GM21381 (cell line): ENCODE results near the gene MYG1.

ENCODE experiments used
- ATAC-seq: cut with Tn5 transposase; IDR thresholded peaks from one replicate; pipeline ENCODE4 v1.9.1; 2021; ENCODE audit warnings: mild to moderate bottlenecking, moderate library complexity; ENCODE audit not compliant: unreplicated experiment

Gene MYG1, protein sequence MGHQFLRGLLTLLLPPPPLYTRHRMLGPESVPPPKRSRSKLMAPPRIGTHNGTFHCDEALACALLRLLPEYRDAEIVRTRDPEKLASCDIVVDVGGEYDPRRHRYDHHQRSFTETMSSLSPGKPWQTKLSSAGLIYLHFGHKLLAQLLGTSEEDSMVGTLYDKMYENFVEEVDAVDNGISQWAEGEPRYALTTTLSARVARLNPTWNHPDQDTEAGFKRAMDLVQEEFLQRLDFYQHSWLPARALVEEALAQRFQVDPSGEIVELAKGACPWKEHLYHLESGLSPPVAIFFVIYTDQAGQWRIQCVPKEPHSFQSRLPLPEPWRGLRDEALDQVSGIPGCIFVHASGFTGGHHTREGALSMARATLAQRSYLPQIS

DNA sequence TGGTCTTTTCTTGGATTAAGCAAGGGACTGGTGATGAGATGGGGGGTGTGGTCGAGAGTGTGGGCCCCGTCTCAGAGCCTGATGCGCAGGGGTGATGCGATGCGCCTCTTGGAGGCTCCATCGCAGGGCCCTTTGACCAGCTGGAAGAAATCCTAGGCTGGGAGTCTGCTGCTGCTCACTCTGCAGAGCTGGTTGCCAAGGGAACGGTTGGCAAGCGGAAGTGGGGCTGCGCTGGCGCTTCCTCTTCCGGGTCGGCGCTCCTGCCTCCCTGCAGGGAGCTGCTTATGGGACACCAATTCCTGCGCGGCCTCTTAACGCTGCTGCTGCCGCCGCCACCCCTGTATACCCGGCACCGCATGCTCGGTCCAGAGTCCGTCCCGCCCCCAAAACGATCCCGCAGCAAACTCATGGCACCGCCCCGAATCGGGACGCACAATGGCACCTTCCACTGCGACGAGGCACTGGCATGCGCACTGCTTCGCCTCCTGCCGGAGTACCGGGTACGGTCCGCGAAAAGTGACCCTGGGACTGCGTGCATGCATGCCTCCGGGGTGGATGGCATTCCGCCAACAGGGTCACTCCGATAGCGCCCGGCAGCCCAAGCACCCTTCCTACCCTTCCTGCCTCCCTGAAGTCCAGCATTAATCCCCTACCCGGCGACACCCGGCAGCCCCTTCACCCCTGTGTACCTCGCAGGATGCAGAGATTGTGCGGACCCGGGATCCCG lies at the start of gene MYG1:
Gene MYG1 (plus strand): TSS at position 242 of the 727 bp plus-strand sequence. CDS start 43 bp downstream, at position 285.
- peak; percentile 70 for ATAC-seq

DNA sequence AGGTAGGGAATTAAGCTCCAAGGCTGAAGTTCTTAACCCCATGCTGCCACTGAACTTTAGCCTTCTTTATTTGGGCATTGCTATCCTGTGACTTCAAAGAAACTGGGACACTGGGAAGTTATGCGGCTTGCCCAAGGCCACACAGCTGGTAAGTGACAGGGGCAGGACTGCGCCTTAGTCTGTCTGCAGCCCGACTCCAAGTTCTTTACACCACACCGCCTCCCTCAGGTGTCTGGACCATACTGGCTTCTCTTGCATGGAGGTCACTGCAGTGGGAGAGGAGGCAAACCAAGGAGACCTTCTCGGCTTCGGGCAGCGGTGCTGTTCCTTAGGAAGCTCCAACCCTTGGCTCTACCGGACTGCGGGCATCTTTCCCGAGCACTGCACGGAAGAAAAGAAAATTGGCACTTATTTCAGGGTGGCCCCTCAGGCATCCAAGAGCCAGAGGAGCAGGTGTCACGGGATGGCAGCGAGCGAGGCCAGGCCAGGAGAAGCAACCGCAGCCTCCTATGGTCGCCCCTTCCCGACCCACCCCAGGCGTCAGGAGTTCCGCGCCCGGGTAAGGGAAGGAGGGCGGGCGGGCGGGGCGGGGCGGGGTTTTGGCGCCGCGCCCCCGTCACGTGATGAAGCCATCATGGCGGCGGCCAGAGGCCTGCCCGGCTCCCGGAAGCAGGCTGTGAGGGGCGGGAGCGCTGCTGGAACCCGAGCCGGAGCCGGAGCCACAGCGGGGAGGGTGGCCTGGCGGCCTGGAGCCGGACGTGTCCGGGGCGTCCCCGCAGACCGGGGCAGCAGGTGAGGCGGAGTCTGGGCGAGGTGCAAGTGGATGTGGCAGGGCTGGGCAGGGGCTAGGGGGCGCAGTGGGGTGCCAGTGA lies 47.8 kb upstream of the MYG1 start:
- peak; percentile 82 for ATAC-seq

DNA sequence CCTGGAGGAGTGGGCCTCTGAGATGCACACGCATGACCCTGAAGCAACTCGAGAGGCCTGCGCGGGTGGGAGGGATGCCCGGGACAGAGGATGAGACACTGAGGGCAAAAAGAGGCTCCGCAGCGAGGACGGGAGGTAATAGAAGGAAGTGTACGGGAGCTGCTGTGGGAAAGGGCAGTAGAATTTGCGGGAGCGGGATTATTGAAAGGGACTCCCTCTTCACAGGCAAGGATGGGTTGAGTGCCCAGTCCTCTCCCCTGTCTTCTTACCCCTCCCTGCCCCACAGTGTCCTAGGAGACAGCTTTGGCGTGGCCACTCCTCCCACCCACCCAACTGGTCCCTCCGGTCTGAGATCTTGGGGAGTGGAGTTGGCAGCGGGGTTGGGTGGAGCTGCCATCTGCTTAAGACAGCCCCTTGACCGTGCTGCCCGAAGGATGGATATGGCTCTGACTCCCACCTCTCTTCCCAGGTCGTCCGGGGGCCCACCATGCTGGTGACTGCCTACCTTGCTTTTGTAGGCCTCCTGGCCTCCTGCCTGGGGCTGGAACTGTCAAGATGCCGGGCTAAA lies 47.1 kb upstream of the MYG1 start:
- peak; percentile 4 for ATAC-seq

DNA sequence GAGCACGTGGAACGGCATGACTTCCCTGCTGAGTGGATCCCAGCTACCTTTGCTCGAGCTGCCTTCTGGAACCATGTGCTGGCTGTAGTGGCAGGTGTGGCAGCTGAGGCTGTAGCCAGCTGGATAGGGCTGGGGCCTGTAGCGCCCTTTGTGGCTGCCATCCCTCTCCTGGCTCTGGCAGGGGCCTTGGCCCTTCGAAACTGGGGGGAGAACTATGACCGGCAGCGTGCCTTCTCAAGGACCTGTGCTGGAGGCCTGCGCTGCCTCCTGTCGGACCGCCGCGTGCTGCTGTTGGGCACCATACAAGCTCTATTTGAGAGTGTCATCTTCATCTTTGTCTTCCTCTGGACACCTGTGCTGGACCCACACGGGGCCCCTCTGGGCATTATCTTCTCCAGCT lies 46.2 kb upstream of the MYG1 start:
- ATAC-seq = no peak

DNA sequence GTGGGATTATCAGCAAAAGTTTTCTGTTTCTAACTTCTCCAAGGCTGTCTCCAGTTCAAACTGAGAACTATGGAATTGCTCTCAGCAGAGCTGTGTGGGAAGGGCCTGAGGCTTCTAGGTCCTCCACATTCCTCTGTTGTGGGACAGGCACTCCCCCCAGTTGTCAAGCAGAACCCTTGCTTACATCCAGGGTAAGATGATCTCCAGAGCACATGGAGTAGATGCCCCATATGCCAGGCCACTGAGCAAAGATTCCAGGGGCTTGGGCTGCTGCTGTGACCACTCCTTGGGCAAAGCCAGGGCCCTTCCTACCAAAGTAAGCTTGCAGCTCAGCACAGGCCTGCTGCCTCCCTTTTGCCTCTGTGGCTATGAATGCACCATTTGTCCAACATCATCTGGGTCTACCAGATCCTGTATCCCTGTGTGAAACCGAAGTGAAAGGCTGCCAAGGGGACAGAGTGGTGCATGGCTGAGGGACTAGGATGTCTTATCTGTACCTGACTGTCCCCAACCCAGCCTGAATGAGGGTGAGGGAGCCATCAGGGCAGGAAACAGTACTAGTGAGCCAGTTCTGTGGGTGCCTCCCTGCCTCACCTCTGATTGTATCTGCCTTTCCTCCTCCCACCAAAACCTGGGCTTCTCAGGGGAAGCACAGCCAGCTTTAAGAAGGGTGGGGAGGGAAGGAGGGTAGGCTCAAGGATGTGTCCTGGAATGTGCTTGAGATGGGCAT lies 44.5 kb upstream of the MYG1 start:
- no peak for ATAC-seq

DNA sequence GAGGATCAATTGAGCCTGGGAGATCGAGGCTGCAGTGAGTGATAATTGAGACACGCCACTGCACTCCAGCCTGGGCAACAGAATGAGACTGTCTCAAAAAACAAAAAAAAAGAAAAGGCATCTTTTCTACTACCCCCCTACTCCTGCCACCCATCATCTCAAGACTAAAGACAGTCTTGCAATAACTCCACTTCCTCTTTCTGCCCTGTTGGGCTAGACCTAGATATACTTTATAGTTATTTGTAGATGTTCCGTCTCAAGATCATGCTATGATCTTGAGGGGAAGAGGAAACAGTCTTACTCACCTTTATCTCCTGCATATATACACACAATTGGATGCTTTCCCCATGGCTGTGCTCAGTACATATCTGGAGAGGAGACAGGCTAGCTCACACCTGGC lies 43.5 kb upstream of the MYG1 start:
- no peak for ATAC-seq

DNA sequence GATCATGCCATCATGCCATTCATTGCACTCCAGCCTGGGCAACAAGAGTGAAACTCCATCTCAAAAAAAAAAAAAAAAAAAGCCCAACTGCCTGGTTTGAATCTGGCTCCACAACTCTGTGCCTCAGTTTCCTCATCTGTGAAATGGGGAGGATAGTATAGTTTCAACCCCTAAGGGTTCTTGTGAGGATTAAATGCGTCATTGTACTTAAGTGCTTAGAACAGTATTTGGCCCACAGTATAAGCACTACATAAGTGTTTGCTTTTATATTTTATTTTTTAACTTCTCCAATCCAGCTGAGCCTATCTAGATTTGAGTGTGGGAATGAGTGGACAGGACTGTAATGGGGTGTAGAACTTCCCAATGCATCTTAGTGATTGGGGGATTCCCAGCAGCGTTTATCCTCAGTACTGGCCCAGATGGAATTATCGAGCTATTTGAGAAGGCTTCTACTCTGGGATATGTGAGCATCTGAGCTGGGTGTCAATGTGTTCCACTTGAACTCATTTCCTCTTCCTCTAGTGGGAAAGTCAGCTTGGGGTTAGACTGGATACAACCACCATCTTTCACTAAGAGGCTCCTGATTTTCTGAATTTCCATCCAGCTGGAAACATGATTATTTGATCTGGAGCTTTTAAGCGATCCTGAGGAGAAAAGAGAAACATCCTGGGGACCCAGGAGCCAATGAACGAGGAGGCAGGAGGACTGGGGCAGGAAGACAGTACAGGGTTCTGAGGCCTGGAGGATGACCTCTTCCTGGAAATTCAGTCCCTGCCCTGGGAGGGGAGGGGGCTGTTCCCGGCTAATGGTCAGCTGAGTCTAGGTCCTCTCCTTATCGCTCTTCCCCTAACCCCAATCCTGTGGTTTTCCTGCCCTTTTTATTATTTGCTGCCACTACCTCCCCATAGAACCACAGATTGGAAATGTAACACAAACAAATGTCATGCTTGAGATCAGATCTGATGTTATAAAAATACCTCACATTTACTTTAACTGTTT lies 40.7 kb upstream of the MYG1 start:
- no peak for ATAC-seq

DNA sequence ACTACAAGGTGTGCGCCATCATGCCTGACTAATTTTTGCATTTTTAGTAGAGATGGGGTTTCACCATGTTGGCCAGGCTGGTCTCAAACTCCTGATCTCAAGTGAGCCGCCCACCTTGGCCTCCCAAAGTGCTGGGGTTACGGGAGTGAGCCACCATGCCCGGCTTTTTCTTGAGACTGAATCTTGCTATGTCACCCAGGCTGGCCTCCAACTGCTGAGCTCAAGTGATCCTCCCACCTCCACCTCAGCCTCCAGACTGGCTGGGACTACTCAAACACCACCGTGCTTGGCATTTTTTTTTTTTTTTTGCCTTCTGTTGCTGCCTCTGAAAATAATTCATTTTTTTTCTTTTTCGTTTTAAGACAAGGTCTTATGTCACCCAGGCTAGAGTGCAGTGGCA lies 39.6 kb upstream of the MYG1 start:
- ATAC-seq = no peak

DNA sequence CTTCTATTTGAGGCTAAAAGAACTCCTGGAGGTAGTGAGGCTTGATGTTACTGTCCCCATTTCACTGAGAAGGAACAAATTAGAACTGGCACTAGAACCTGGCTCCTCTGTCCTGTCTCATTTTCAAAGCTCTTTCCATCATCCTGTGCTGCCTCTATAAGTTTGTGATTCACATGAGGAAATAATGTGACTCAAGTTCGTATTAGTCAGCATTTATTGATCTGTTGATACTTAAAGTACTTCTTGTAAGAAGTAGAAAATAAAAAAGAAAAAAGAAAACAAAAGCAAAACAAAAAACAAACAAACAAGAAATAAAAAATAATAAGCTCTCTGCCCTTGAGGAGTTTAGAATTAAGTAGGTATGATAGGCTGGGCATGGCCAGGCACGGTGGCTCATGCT lies 33.7 kb upstream of the MYG1 start:
- no peak for ATAC-seq

DNA sequence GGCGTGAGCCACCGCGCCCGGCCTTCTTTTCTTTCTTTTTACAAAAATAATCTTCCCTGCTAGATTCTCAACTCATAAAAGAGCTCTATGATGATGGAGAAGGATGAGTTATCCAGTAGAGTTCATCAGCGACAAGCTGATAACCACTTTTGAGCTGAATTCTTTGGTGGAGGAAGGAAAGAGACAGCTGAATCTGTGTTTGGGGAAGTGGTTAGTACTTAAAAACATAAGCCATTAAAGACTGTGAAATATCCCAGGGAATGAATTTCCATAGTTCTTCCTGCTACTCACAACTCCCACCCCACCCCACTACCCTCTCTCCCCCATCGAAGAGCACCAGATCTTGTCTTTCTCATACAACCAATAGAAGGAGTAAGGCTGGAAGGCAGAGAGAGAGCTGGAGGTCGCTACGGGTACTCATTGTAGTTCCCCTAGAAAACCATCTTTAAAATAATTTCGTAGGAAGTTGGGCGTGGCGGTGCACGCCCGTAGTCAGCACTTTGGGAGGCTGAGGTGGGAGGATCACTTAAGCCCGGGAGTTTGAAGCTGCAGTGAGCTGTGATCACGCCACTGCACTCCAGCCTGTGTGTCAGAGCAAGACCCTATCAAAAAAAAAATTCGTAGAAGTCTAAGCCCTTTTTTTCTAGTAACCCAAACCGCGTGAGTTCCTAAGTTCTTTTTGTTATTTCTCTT lies 32.0 kb upstream of the MYG1 start:
- no peak for ATAC-seq

DNA sequence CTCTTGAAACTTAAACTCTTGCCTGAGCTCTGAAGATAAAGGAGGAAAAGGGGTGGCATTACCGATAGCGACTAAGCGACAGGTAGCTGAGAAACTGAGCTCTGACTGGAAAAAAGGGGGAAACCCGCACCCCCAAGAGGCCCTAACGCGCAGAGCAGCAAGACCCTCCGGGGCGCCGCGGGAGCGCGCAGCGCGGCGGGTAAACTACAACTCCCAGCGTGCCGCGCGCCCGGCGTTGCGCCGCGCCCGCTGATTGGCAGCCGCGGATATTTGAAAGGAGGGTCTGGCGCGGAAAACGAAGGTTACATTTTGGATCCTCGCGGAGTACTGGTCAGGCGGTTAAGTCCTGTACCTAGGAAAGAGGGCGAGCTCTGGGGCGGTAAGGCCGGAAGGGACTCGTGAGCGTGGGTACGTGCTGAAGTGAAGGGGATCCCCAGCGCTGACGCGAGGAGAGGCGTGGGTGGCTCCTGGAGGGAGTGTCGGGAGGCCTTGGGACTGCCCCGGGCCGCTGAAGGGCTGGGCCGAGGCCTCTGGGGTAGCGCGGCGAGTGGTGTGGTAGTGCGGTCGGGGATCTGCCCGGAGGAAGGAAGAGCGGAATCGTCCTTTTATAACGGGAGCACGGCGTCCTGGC lies 31.4 kb upstream of the MYG1 start, which contains the start of gene ESPL1:
Gene ESPL1 (plus strand): TSS at position 301 of the 631 bp plus-strand sequence. CDS start 468 bp downstream, outside the sequence.
- peak; percentile 83 for ATAC-seq

DNA sequence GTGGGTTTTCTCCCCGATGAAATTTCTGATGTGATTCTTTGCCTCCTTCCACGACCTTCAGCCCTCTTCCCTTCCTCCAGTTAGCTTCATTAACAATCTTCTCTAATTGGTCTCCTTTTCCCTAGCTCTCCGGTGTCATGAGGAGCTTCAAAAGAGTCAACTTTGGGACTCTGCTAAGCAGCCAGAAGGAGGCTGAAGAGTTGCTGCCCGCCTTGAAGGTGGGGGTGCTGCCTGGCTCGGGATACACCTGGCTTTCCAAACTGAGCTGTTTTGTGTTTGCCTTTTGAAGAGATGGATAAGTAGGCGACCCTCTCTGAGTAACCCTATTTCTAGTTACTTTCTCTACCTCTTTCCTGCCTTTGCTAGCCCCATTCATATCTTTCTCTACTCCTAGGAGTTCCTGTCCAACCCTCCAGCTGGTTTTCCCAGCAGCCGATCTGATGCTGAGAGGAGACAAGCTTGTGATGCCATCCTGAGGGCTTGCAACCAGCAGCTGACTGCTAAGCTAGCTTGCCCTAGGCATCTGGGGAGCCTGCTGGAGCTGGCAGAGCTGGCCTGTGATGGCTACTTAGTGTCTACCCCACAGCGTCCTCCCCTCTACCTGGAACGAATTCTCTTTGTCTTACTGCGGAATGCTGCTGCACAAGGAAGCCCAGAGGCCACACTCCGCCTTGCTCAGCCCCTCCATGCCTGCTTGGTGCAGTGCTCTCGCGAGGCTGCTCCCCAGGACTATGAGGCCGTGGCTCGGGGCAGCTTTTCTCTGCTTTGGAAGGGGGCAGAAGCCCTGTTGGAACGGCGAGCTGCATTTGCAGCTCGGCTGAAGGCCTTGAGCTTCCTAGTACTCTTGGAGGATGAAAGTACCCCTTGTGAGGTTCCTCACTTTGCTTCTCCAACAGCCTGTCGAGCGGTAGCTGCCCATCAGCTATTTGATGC lies 30.6 kb upstream of the MYG1 start:
- ATAC-seq = no peak

DNA sequence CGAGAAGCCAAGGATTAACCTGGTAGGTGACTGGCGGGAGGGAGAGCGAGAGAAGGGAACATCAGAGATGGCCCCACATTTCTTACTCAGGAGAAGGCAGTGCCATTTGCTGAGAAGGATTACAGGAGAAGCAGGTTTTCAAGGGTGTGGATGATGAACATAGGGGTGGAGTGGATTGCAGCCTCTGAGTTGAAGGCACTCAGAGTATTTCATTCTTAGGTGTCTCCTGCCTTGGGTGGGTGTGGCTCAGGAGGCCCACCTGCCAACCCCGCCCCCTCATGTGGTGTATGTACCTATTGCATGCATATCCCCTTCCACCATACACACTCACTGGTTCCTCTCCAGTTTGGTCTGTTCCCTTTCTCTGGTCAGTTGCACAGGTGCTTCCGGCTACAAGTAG lies 25.1 kb upstream of the MYG1 start:
- no peak for ATAC-seq

DNA sequence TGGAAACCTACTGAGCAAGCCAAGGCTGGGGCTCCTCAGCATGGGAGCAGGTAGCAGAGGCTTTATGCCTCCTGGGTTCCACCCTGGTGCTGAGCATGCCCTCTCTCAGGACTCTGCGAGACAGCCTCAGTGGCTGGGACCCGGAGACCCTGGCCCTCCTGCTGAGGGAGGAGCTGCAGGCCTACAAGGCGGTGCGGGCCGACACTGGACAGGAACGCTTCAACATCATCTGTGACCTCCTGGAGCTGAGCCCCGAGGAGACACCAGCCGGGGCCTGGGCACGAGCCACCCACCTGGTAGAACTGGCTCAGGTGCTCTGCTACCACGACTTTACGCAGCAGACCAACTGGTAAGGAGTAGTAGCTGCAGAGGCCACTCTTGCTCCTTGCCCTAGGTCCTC lies 23.0 kb upstream of the MYG1 start:
- no peak for ATAC-seq

DNA sequence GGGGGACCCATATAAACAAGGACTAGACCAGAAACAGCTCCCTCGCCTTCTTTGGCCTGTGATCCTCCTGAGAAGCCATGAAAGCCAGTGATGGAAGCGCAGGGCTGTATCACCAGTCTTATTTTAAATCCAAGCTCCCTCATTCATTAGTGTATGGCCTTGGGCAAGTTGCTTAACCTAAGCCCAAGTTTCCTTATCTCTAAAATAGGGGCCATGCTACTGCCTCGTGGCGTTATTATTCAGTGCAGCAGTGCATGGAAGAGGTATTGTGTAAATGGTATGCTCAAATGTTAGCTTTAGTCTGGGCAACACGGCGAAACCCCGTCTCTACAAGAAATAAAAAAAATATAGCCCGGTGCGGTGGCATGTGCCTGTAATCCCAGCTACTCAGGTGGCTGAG lies 21.5 kb upstream of the MYG1 start:
- no peak for ATAC-seq

DNA sequence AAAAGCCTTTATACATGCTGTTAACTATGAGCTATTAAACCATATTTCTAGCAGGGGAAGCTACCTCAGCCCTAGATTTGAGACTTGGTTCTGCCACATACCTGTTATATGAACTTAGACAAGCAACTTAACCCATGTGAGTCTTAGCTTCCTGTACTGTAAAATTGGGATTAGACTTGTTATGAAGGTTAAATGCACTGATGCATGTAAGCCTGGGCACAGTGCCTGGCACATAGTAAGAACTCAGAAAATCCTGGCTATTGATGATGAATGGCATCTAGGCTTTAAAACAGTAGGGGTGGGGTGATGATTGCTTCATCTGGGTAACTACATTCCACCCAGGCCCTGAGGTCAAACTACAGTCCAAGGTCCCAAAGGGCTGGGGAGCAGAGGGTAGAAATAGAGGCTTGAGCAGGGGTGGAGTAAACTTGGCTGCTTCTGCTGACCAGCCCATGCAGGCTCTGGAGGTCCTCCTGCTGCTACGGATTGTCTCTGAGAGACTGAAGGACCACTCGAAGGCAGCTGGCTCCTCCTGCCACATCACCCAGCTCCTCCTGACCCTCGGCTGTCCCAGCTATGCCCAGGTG lies 20.1 kb upstream of the MYG1 start:
- no peak for ATAC-seq
